GM19025 (cell line): Measurements from ENCODE around the gene ABLIM3.

ENCODE experiments used
- ATAC-seq: cut with Tn5 transposase; IDR thresholded peaks from one replicate; pipeline ENCODE4 v1.9.1; 2021; ENCODE audit warnings: mild to moderate bottlenecking, low read depth, moderate library complexity; ENCODE audit not compliant: unreplicated experiment

ABLIM3 gene

DNA sequence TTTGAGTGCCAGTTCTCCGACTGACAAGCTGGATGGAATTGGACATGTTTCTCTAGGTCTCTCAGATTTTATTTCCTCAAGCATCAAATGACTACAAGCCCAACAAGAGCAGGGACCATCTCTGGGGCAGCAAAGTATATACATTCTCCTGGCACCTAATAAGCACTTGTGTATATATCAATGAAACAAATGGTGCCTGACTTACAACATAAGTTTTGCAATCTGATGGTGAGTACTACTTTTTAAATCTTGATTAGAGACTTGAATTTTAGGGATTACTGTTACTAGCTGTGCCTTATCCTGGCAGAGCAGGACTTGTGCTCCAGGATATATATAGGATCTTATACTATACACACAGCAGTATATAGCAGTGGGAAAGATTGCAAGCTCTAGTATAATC lies 8.8 kb upstream of the ABLIM3 start:
- ATAC-seq, result no peak

DNA sequence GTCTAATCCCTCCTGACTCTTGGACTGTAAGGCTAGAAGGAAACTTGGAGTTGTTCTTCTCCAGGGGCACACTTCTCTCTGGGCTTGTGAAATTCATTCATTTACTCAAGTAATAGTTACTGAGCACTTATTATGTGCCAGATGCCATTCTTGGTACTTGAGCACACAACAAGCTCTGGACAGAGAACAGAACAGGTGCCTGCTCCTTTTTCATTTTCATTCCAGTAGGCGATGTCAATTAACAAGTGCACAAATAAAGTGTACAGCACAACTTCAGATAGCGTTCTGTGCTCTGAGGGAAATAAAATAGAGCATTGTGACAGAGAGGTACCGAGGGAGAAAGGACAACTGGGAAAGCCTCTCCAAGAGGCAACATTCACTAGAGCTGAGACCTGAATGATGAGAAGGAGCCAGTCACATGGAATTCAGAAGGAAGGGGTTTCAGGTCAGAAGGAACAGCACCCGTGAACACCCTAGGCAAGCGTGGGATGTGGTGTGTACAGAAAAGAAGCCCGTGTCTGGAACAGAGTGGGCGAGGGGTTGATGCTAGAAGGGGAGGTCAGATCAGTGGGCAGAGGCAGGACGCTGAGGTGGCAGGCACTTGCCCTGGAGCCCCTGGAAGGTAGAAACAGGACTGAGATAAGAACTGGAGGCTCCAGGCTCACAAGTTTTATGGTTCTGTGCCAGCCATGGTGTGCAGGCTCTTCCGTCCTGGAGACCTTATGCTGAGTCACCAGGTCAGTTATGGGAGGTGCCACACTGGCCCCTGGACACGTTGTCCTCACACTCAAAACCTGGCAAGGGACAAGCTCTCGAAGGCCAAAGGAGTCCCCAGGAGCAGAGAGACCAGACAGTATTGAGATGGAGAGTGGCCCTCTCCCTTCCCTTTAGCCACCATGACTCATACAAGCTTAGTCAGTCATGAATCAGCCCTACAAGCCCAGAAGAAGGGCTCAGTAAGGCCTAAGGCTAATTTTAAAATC lies 7.2 kb upstream of the ABLIM3 start:
- peak; percentile 51 for ATAC-seq

DNA sequence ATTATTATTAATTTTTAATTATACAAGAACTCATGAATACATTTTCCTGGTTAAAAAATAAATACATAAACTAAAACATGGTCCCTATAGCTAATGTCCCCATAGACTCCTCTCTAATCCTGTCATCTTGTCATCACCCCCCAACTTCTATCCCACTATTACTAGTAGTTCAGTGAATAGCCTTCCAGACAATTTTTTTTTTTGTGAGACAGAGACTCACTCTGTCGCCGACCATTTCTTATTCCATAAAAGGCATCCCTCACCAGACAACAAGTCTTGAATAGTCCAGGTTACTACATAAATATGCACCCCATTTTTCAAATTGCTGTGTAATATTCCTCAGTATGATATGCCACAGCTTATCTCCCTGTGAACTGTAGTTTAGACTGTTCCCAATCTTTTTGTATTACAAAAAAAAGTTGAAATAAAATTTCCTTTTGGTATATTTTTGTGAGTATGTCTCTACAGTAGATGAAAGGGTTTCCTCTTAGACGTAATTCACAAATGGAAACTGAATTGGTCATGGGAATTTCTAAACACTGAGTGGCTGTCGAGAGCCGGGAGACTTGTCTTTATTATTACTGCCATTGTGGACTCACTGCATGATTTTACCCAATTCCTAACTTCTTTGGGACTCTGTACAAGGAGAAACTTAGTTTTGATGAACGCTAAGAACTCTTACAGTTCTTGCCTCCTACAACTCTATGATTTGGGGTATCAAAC lies 6.4 kb upstream of the ABLIM3 start:
- no peak for ATAC-seq

DNA sequence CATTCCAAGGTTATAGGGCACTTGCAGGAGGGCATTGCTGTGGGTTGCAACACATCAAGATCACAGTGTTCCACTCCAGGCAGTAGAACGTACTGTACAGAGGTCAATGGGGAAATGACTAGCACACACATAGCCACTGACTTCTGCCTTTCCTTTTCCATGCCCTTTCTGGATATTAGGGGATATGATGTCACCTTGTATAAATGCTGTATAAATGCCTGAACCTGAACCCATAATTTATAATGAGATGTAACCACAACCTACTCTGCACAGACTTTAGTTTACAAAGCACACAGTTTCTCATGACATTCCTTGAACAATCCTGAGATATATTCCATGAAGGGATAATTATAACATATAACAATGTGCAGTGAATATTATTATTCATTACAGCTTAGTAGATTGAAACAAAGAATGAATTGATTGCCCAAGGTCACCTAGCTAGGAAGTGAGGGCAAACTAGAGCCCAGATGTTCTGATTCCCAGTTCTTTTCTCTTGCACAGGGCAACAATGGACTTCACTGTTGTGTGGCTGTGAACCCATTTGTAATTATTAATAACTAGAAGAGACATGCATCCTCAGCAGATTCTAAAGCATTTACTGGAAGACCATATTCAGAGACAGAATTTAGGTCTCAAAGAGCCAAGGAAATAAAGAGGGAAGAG lies 5.6 kb upstream of the ABLIM3 start:
- no peak for ATAC-seq

DNA sequence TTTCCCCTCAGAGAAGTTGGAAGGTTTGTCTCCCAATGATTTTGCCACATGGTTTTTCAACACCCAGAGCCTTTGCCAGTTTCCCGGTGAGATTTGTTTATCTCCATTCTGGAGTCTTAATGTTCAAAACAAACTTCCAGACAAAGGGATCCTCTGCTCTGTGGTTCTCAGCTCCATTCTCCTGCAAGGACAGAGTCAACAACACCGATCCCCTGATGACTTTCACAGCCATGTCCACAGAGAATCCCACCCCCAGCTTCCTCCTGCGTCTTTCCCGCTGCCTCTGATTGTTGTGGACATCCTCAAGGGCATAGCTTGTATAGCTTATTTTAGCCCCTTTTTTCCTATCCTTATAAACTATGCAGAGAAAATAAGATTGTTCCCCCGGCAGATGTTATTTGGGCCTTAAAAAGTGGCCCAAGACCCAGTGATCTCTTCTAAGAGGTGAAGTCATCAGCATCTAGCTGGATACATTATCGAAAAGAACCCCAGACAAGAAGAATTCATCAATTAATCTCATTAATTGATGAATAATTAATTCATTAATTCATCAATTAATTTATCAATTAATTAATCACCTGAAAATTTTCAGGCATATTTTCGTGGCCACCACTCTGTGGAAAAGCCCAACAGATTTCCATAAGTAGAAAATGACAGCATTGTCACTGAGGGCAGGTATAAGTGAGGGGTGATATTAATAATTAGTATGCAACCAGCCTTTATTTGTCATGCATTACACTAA lies 2.9 kb upstream of the ABLIM3 start:
- no peak for ATAC-seq

DNA sequence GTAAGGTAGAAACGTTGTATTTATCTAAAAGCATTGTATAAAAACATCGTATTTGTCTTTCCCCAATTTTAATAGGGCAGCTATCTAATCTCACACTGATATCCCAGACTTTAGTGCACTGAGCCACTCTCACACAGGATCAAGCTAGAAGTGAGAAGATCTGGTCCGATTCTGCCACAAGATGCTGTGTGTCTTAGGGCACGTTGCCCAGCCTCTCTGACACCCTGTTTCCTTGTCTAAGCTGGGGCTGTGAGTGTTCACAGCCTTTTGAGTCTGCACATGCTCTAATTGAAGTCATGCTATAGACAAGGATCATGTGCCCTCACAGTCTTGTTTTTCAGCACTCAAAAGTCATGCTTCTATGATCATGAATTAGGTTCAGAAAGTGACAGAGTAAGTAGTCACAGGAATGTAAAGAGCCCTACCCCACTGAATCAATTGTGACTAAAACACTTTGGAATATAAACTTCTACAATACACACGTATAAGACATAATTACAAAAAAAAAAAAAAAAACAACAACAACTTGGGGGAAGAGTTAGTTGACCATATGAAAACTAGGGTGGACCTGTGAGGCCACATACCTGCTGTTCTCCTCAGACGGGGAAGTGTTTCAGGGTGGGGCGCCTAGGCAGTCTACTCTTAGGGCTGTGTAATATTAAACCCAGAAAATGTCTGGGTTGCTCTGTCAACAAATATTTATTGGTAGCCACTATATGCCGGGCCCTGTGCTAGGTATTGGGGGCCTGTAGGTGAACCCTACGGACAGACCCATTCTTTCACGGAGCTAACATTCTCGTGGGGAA lies 893 bp upstream of the ABLIM3 start:
- no peak for ATAC-seq

DNA sequence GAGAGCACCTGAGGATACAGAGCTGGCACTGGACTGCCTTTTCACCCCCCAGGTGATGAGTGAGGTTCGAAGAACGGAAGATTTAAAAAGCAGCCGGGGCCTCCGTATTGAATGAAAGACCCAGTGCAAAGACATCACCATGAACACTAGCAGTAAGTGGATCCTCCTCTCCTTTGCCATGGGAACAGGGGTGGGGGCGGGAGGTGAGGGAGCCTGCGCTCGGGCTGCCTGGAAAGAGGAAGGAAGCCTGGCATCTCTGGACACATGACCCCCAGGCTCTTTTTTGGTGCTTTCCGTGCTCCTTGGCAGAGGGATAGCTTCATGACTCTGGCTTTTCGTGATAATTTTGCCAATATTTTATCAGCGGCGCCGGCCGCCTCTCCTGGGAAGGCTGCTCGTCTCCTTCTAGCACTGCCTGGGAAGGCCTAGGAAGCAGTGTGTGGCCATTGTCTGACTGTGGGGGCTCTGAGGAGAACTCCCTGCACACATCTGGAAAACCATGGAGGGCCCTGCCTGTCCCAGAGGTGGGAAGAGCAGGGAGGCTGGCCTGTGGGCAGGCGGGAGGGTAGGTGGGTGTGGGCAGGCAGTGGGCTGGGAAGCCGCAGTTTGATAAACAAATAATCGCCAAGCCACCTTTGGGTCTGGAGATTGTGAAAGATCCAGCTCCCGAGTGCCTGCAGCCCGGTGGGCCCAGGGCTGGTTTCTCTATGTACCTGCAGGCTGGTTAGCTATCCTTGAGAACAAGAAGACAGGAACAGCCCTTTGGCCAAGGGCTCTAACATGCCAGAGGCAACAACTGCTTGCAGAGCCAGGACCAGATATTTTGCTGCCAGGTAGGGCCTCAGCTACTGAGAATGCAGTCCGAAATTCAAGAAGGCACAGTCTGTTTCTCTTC lies 911 bp downstream of the ABLIM3 start:
- ATAC-seq, result no peak

DNA sequence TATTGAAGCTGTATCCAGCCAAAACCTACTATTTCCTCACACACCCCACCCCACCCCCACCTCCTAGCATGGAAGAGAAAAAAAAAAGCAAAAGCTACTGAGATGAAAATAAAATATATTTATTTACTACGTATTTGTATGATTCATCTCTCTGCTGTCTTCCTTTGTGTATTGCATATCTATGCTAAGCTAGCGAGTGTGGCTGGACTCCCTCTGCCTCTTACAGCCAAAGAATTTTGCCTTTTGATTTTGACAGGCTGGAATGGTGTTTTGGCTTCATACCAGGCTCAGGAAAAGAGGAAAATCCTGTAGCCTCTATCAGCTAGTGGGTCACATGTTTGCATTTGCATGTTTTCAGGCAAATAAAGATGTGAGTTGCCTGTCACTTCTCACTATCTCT lies 2.2 kb downstream of the ABLIM3 start:
- ATAC-seq, result no peak

DNA sequence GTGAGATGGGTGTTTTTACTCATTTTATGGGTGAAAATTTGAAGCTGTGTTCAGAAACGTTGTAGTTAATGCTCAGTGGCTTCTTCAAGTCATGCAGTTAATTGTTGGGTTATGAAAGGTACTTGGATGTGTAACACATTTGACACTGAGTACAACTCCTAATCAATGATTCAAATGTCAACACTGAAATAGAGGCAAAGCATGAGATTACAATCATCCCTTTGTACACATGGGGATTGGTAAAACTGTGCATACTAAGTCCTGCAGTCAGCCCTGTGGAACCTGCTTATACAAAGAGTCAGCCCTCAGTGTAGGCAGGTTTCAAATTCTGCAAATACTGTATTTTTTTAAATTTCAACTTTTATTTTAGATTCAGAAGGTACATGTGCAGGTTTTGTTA lies 3.3 kb downstream of the ABLIM3 start:
- no peak for ATAC-seq

DNA sequence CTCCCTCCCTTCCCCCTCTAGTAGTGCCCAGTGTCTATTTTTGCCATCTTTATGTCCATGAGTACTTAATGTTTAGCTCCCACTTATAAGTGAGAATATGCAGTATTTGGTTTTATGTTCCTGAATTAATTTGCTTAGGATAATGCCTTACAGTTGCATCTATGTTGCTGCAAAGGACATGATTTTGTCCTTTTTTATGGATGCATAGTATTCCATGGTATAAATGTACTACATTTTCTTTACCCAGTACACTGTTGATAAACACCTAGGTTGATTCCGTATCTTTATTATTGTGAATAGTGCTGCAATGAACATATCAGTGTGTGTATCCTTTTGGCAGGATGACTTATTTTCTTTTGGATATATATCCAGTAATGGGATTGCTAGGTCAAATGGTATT lies 3.8 kb downstream of the ABLIM3 start:
- no peak for ATAC-seq

DNA sequence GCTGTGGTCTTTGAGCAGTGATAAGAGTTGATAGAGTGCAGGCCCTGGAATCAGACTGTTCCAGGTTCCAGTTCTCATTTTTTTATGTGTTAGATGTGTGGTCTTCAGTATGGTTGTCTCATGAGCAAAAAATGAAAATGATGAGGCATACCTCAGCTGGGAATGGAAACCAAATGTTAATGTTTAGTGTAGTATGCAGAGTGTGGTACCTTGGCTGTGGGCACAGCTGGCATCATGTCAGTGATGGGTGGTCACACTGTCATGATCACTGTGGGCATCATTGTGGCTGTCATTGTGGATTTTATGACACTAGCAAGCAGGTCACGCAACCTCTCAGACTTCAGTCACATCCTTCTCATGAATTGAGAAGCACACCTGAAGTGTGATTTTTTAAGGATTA lies 6.4 kb downstream of the ABLIM3 start:
- ATAC-seq, result peak; percentile 59

DNA sequence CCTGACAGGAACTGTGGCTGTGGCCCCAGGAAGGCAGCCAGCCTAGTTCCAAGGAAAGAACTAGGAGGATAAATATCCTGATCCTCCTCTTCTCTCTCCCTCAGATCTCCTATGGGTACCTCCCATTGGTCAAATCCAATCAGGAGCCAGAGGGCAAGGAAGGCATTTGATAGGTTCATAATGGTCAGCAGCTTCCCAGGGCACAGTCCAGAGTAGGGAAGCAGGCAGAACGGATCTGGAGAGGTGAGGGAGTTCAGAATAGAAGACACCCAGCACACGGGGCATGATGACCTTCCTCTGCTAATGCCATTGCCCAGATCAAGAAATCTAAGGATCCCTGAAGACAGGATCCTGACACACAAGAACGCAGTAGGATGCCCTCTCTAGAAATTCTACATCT lies 8.6 kb downstream of the ABLIM3 start:
- ATAC-seq, result no peak

DNA sequence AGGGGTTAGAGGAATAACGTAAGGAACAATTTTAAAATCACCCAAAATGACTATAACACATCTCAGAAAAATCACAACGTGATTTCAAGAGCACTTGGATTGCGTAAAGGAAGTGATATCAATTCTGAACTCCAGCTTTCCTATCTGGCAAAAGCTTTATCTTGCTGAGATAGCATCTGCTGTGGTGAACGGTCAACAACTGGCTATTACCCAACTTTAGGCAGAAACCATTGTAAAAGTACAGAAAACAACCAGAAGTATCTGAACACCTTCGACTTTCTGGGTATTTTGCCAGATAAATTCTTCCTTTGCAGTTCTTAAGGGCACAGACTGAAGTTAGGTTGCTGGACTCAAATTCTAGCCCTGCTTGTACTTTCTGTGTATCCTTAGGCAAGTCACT lies 9.2 kb downstream of the ABLIM3 start:
- no peak for ATAC-seq

DNA sequence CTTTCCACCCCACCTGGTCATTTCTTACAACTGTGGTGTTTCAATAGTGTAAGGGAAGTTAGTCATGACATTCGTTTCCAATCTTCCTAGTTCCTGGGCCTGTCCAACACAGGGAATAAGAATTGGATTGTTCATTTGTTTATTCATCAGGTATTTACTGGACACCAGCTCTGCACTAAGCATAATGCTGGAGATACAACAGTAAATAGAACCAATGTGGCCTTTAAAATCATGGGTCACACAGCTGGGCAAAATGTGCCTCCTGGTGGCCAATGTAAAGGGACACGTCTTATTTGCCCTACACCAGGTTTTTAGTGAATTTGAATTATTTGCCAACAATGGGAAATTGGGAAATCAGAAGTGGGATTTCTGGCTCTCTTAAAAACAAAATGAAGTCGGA lies 10.4 kb downstream of the ABLIM3 start:
- ATAC-seq, result no peak

DNA sequence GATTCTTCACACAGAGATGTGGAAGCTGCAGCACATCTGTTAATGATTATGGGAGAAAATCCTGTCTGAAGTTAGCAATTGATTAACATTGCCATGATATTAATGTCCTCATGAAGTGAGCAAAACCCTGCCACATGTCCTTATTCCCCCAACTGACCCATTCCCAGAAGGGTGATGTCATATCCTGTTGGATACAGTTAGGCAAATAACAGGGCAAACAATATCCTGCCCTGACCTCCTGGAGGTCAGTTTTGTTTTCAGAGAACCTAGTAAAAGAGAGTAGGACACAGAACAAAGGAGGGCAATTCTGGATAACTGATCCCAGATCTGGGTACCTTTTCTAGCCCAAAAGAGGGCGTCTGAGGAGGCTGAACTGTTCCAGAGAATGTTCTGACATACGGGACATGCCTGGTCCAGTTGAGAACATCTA lies 11.0 kb downstream of the ABLIM3 start:
- ATAC-seq, result no peak

DNA sequence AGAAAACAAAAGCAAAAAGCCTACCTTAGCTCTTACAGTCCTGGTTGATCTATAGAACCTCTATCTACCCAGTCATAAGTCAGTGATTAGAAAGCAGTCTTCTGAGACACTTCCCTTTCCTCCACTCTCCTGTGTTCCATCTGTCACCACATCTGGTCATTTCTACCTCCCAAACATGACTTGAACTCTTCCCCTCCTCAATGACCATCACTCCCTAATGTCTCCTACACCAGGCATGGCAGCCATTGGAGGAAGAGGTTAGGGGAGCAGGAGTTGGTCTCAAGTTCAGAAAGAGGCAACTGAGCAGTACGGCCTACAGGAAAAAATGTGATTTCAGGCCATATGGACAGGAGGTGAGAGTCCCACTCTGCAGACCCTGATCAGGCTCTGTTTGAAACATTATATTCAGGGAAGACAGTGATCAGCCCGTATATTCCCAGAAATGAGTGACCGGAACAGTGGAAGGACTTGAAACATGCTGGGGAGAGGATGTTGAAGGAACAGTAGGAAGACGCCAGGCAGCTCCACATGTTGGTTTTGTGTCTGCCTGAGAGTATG lies 12.0 kb downstream of the ABLIM3 start:
- no peak for ATAC-seq

DNA sequence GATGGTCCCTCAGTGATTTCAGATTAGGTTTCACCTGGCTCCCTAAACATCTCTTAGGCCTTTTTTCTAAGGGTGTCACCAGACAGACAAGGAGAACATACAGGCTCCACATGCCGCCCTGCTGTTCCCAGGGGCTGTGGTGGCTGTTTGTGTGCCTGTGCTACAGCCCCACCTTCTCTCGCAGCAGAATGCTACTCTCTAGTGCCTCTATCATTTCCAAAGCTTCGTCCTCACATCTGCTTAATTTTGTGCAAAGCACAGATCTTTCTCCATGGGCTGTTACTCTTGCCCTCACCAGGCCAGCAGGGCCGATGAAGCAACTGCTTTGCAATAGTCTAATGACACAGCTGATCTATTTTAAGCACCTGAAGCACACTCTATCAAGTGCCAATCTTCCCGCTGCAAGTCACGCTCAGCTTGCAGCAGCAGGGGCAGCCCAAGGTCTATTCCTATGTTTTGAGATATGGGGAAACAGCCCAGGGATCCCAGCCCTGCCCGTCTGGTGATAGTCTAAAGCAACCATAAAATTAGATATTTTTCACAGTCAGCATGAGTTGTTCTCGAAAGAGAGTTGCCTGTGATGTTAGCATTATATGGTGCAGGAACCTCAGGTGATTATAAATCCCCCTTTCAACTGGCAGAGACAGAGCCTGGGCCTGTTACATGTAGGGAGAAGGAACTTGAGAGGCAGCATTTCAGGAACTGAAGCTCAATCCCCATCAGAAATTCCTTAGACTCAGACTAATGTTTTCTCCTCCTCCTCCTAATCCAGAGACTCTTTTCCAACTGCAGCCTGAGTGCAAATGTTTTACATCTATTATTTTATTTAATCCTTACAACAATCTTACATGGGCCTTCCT lies 12.7 kb downstream of the ABLIM3 start:
- no peak for ATAC-seq
